HCT116 (cell line): ENCODE measurements around the gene BABAM2.

Source experiments
- CBX3 ChIP-seq: IDR thresholded peaks from 2 replicates; pipeline ENCODE4 v1.6.1; 2012; ENCODE audit warnings: low read depth
- CEBPB ChIP-seq: IDR thresholded peaks from 2 replicates; pipeline ENCODE4 v1.6.1; 2012; ENCODE audit warnings: low read depth
- CTCF ChIP-seq, 3 experiments: fragments of 200-600 bp in 1 of 3; sonication (generic) in 1 of 3; IDR thresholded peaks in 2 of 3; conservative IDR thresholded peaks in 1 of 3; 2 replicates each; pipeline ENCODE4 v1.5.1; 2012 to 2017; ENCODE audit warnings: low read depth in 2 of 3, low read length in 2 of 3, antibody characterized with exemption in 1 of 3, borderline replicate concordance in 1 of 3, control low read depth in 1 of 3, mild to moderate bottlenecking in 1 of 3, mixed read lengths in 1 of 3, mixed run types in 1 of 3, moderate library complexity in 1 of 3; ENCODE audit not compliant: insufficient read depth in 1 of 3
- EGR1 ChIP-seq: IDR thresholded peaks from 2 replicates; pipeline ENCODE4 v1.6.1; 2012; ENCODE audit warnings: low read depth
- ELF1 ChIP-seq: IDR thresholded peaks from 2 replicates; pipeline ENCODE4 v1.6.1; 2012; ENCODE audit warnings: low read depth, borderline replicate concordance
- EZH2 ChIP-seq: fragments of 200-600 bp; sonication (generic); IDR thresholded peaks from 2 replicates; pipeline ENCODE4 v1.6.1; 2017; ENCODE audit warnings: antibody characterized with exemption, mixed run types
- EZH2phosphoT487 ChIP-seq: fragments of 200-600 bp; IDR thresholded peaks from 2 replicates; pipeline ENCODE4 v1.6.1; 2018; ENCODE audit warnings: antibody characterized with exemption, borderline replicate concordance
- FOSL1 ChIP-seq: IDR thresholded peaks from 2 replicates; pipeline ENCODE4 v1.6.1; 2012; ENCODE audit warnings: low read depth
- JUND ChIP-seq: IDR thresholded peaks from 2 replicates; pipeline ENCODE4 v1.6.1; 2012
- POLR2A ChIP-seq: IDR thresholded peaks from 2 replicates; pipeline ENCODE4 v1.7.0; 2011; ENCODE audit warnings: borderline replicate concordance; ENCODE audit not compliant: insufficient read depth, insufficient read length; ENCODE audit errors: extremely low read depth
- POLR2AphosphoS5 ChIP-seq: IDR thresholded peaks from 2 replicates; pipeline ENCODE4 v1.6.1; 2011; ENCODE audit warnings: mild to moderate bottlenecking, low read depth, low read length, moderate library complexity
- SP1 ChIP-seq: IDR thresholded peaks from 2 replicates; pipeline ENCODE4 v1.6.1; 2012; ENCODE audit warnings: low read depth
- TCF7L2 ChIP-seq: IDR thresholded peaks from 2 replicates; pipeline ENCODE4 v1.7.0; 2011; ENCODE audit warnings: borderline replicate concordance, inconsistent platforms; ENCODE audit not compliant: insufficient read depth, insufficient read length; ENCODE audit errors: extremely low read depth
- ZFX ChIP-seq: fragments of 450-650 bp; IDR thresholded peaks from 2 replicates; pipeline ENCODE4 v1.6.1; 2017

- TF ChIP-seq CTCF (IDR thresholded peaks at IDR 0.05 in 2 of 3, conservative IDR thresholded peaks at IDR 0.05 in 1 of 3; ENCODE audit: borderline replicate concordance in 1 of 3, insufficient read depth in 1 of 3, low read depth in 2 of 3, low read length in 2 of 3) = no peak
- TF ChIP-seq SP1 = no peak
- no peak for TF ChIP-seq POLR2AphosphoS5
- TF ChIP-seq EZH2phosphoT487 = no peak
- no peak for TF ChIP-seq POLR2A
- TF ChIP-seq JUND = no peak
- no peak for TF ChIP-seq EGR1
- TF ChIP-seq EZH2 = no peak
- TF ChIP-seq CEBPB = no peak
- no peak for TF ChIP-seq FOSL1
- no peak for TF ChIP-seq ELF1
- TF ChIP-seq CBX3 = no peak
- no peak for TF ChIP-seq TCF7L2
- no peak for TF ChIP-seq ZFX
Measured at GRCh38 chr2:27942612-27943547, 52.4 kb downstream of the BABAM2 start.
